Measurements from ENCODE around the gene ATXN2.

GRCh38 chr12:111444925-111445725 lies 154.0 kb downstream of the ATXN2 start:
- TF ChIP-seq, protein P1, sequence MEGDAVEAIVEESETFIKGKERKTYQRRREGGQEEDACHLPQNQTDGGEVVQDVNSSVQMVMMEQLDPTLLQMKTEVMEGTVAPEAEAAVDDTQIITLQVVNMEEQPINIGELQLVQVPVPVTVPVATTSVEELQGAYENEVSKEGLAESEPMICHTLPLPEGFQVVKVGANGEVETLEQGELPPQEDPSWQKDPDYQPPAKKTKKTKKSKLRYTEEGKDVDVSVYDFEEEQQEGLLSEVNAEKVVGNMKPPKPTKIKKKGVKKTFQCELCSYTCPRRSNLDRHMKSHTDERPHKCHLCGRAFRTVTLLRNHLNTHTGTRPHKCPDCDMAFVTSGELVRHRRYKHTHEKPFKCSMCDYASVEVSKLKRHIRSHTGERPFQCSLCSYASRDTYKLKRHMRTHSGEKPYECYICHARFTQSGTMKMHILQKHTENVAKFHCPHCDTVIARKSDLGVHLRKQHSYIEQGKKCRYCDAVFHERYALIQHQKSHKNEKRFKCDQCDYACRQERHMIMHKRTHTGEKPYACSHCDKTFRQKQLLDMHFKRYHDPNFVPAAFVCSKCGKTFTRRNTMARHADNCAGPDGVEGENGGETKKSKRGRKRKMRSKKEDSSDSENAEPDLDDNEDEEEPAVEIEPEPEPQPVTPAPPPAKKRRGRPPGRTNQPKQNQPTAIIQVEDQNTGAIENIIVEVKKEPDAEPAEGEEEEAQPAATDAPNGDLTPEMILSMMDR (IDR thresholded peaks at IDR 0.05; ENCODE audit: low read length) = no peak
- TF ChIP-seq EZH2phosphoT487 (IDR thresholded peaks at IDR 0.05; ENCODE audit: low read length) = no peak

Data from MM.1S (cell line).